Measurements from ENCODE around the gene ARVCF.

GRCh38 chr22:20035375-20036083 is 18.9 kb upstream of the ARVCF start:
- TF ChIP-seq POLR2AphosphoS5 (IDR thresholded peaks at IDR 0.05) (no peak), CTCF (IDR thresholded peaks at IDR 0.05; ENCODE audit: poor library complexity, severe bottlenecking) (no peak), MXI1 (conservative IDR thresholded peaks at IDR 0.05; ENCODE audit: poor library complexity, severe bottlenecking) (no peak), TAF1 (IDR thresholded peaks at IDR 0.05; ENCODE audit: low read depth) (no peak), RAD21 (conservative IDR thresholded peaks at IDR 0.05) (no peak), EP300 (conservative IDR thresholded peaks at IDR 0.05; ENCODE audit: poor library complexity, severe bottlenecking) (no peak), SMC3 (conservative IDR thresholded peaks at IDR 0.05; ENCODE audit: poor library complexity) (no peak), EZH2 (IDR thresholded peaks at IDR 0.05; ENCODE audit: borderline replicate concordance, insufficient read depth, low read length, poor library complexity, severe bottlenecking) (no peak)

Measured in neural cell (in vitro differentiated cells).